HepG2 (cell line): ENCODE results near the gene FAAH2. TPM values are rescaled to one million over a fixed set of nuclear protein-coding genes. Genes with fewer than 3 reads are reported as not detected.

Source experiments
- ATAC-seq: fragments of 200-7000 bp; cut with Tn5 transposase; 3 replicates; pipeline ENCODE4 v1.9.1; 2020; ENCODE audit warnings: mild to moderate bottlenecking, moderate library complexity
- BruUV-seq: library from RNA; stranded (reverse); fragments of 400-500 nt; replicated peaks from 2 replicates; lab custom pipeline; 2021; lab: Mats Ljungman, UMichigan
- CTCF ChIA-PET: fragments of 300-600 bp; formaldehyde crosslinking; extraction: SDS; loops from one replicate; lab custom pipeline; 2021; ENCODE audit warnings: low total read pairs, inconsistent platforms, low intra/inter-chr PET ratio; lab: Yijun Ruan, JAX
- POLR2A ChIA-PET: fragments of 350-600 bp; sonication (Branson Sonifier 250); formaldehyde crosslinking; loops from one replicate; lab custom pipeline; 2020; ENCODE audit warnings: antibody characterized with exemption, inconsistent platforms; lab: Yijun Ruan, JAX
- DNase-seq: peaks from one replicate; pipeline ENCODE4 v3.0.0-alpha.2; 2015; ENCODE audit warnings: low spot score
- FAIRE-seq: peaks from 3 replicates; lab custom pipeline; 2011; peaks lifted over from hg19 to GRCh38; lab: Jason Lieb, UNC
- H2AFZ ChIP-seq: one replicate; pipeline ENCODE4 v1.6.1; 2011; ENCODE audit warnings: low read length, inconsistent platforms
- H3K27ac ChIP-seq: fragments of 300-600 bp; 3 replicates; pipeline ENCODE4 v1.8.0; 2011; ENCODE audit warnings: mixed run types, mild to moderate bottlenecking, mixed read lengths, low read length, inconsistent platforms; ENCODE audit not compliant: insufficient read depth; ENCODE audit errors: extremely low read length
- H3K27me3 ChIP-seq, 2 experiments: fragments of 200-600 bp in 1 of 2; 2 replicates in 1 of 2; 3 replicates in 1 of 2; pipeline versions ENCODE4 v1.6.0 to v1.8.0; 2011; ENCODE audit warnings: low read length in 2 of 2, mild to moderate bottlenecking in 2 of 2, moderate library complexity in 2 of 2, inconsistent platforms in 1 of 2; ENCODE audit not compliant: insufficient read depth in 2 of 2, control insufficient read depth in 1 of 2
- H3K36me3 ChIP-seq, 2 experiments: fragments of 200-600 bp in 1 of 2; replicated peaks in 1 of 2; 2 replicates in 1 of 2; 3 replicates in 1 of 2; pipeline versions ENCODE4 v1.5.1 to v1.8.0; 2011; ENCODE audit warnings: low read length in 2 of 2, inconsistent platforms in 1 of 2; ENCODE audit not compliant: insufficient read depth in 2 of 2, control insufficient read depth in 1 of 2
- H3K4me1 ChIP-seq: 2 replicates; pipeline ENCODE4 v1.5.1; 2012; ENCODE audit warnings: low read length, inconsistent platforms; ENCODE audit not compliant: insufficient read depth
- H3K4me2 ChIP-seq: 2 replicates; pipeline ENCODE4 v1.6.0; 2011; ENCODE audit warnings: low read depth, low read length, inconsistent platforms
- H3K4me3 ChIP-seq, 3 experiments: fragments of 200-600 bp in 1 of 3; sonication (generic), shearing (Covaris generic) in 1 of 3; replicated peaks in 1 of 3; 2 replicates each; pipeline ENCODE4 v1.5.1; 2011 to 2016; ENCODE audit warnings: low read length in 3 of 3, inconsistent platforms in 2 of 3, low read depth in 2 of 3, mild to moderate bottlenecking in 2 of 3, control low read depth in 1 of 3, mixed read lengths in 1 of 3; ENCODE audit not compliant: insufficient read depth in 1 of 3
- H3K79me2 ChIP-seq: one replicate; pipeline ENCODE4 v1.6.1; 2011; ENCODE audit warnings: low read length, inconsistent platforms; ENCODE audit not compliant: insufficient read depth
- H3K9ac ChIP-seq: 2 replicates; pipeline ENCODE4 v1.6.0; 2011; ENCODE audit warnings: mild to moderate bottlenecking, low read depth, low read length, inconsistent platforms; ENCODE audit not compliant: insufficient read depth
- H3K9me3 ChIP-seq: 2 replicates; pipeline ENCODE4 v1.5.1; 2012; ENCODE audit warnings: mild to moderate bottlenecking, low read length
- H4K20me1 ChIP-seq: 2 replicates; pipeline ENCODE4 v1.6.0; 2011; ENCODE audit warnings: inconsistent platforms, mild to moderate bottlenecking, low read length, moderate library complexity; ENCODE audit not compliant: insufficient read depth
- MAFF ChIP-seq: IDR thresholded peaks from 2 replicates; pipeline ENCODE4 v1.6.1; 2011; ENCODE audit warnings: low read depth, low read length, improper control_type of control experiment
- MAFK ChIP-seq, 2 experiments: IDR thresholded peaks in 1 of 2; conservative IDR thresholded peaks in 1 of 2; 2 replicates each; pipeline ENCODE4 v1.6.1; 2011; ENCODE audit warnings: improper control_type of control experiment in 2 of 2, low read length in 2 of 2
- ZNF83 ChIP-seq: sonication (generic); formaldehyde crosslinking; IDR thresholded peaks from 2 replicates; pipeline ENCODE4 v1.4.0; 2020; ENCODE audit warnings: missing genetic modification reagents, mild to moderate bottlenecking, borderline replicate concordance
- WGBS: methylation state at CpG from one replicate; pipeline ENCODE4 v1.1.6; 2017; ENCODE audit warnings: low lambda C conversion rate; 5-methylcytosine and 5-hydroxymethylcytosine counted together
- in situ Hi-C: cut with HindIII; loops from 2 replicates; pipeline ENCODE4 v1.10.0; 2017; ENCODE audit warnings: low pct_unique_long_range_greater_than_20kb; ENCODE audit not compliant: extremely low pct_ligation_motif_present
- intact Hi-C: fragments of 100-400 bp; cut with micrococcal nuclease; formaldehyde crosslinking; loops from one replicate; pipeline ENCODE4 v1.10.0; 2022; ENCODE audit not compliant: unreplicated experiment
- polyA plus RNA-seq, 8 experiments: library from polyadenylated mRNA; depleted of rRNA in 3 of 8; stranded (reverse) in 7 of 8; unstranded in 1 of 8; fragments of >200 nt; fragmentation: Illumina TruSeq in 4 of 8; extraction: Trizol in 4 of 8; gene quantifications; 2 replicates each; pipeline versions ENCODE4 v1.2.1 to v1.2.3, GENCODE V29; 2011 to 2016; ENCODE audit warnings: low read depth in 4 of 8, missing spikeins in 1 of 8, mixed read lengths in 1 of 8; ENCODE audit not compliant: insufficient read depth in 1 of 8
- total RNA-seq, 5 experiments: library from RNA; depleted of rRNA; stranded (reverse); fragments of >200 nt; fragmentation: Illumina TruSeq; extraction: Trizol; gene quantifications; 2 replicates each; pipeline ENCODE4 v1.2.3, GENCODE V29; 2016; ENCODE audit warnings: low read depth in 1 of 5
- TF ChIP-seq, protein P1 (sequence below): sonication (generic); formaldehyde crosslinking; IDR thresholded peaks from 2 replicates; pipeline ENCODE4 v1.4.0; 2020; ENCODE audit warnings: mild to moderate bottlenecking, missing genetic modification reagents

Gene FAAH2
- total and polyA plus RNA-seq, 2 of the 13 experiments (the other 11 are each of a cell fraction or from before 2014, with no cell fraction given) = 1.6 to 3.3 TPM

DNA sequence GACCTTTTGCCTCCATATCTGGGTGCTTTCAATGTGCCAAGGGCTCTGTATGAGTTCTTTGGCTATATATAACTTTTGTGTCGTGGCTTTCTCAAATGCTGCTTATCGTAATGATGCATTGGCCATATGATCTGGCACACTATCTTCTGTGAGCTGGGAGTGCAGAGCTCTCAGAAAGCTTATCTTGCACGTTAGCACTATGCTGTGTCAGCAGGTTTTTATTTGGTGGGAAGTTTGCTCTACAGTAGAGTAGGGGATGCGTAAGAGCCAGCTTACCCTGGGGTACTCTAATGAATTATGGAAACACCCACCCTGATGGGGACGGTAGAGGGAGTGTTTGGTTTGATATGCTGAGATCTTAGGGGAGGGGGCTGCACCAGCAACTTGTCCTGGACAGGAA is 119.6 kb downstream of the FAAH2 start:
- TF ChIP-seq MAFF (peak; percentile 69), ZNF83 (CRISPR knock-in tag) (no peak), MAFK (conservative IDR thresholded peaks at IDR 0.05 in 1 of 2, IDR thresholded peaks at IDR 0.05 in 1 of 2; ENCODE audit: low read length in 2 of 2) (peak; percentile 54 to 81)
- TF ChIP-seq, protein P1, sequence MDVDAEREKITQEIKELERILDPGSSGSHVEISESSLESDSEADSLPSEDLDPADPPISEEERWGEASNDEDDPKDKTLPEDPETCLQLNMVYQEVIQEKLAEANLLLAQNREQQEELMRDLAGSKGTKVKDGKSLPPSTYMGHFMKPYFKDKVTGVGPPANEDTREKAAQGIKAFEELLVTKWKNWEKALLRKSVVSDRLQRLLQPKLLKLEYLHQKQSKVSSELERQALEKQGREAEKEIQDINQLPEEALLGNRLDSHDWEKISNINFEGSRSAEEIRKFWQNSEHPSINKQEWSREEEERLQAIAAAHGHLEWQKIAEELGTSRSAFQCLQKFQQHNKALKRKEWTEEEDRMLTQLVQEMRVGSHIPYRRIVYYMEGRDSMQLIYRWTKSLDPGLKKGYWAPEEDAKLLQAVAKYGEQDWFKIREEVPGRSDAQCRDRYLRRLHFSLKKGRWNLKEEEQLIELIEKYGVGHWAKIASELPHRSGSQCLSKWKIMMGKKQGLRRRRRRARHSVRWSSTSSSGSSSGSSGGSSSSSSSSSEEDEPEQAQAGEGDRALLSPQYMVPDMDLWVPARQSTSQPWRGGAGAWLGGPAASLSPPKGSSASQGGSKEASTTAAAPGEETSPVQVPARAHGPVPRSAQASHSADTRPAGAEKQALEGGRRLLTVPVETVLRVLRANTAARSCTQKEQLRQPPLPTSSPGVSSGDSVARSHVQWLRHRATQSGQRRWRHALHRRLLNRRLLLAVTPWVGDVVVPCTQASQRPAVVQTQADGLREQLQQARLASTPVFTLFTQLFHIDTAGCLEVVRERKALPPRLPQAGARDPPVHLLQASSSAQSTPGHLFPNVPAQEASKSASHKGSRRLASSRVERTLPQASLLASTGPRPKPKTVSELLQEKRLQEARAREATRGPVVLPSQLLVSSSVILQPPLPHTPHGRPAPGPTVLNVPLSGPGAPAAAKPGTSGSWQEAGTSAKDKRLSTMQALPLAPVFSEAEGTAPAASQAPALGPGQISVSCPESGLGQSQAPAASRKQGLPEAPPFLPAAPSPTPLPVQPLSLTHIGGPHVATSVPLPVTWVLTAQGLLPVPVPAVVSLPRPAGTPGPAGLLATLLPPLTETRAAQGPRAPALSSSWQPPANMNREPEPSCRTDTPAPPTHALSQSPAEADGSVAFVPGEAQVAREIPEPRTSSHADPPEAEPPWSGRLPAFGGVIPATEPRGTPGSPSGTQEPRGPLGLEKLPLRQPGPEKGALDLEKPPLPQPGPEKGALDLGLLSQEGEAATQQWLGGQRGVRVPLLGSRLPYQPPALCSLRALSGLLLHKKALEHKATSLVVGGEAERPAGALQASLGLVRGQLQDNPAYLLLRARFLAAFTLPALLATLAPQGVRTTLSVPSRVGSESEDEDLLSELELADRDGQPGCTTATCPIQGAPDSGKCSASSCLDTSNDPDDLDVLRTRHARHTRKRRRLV (CRISPR knock-in tag) = no peak
- H3K79me2 ChIP-seq = no peaks in the 10 kb centered on the region
- intact Hi-C loops (no loop called here), in situ Hi-C loops (no loop called here)
- H2AFZ ChIP-seq = no peak overlapping the region
- POLR2A ChIA-PET = no interaction called here
- no peak overlapping the region for H3K27ac ChIP-seq
- no TSS peak for BruUV-seq
- no peak for FAIRE-seq
- H3K4me3 ChIP-seq = no peak overlapping the region
- no peaks in the 10 kb centered on the region for H3K4me1 ChIP-seq
- 23% methylated on average over 5 of the region's 5 CpGs for WGBS
- no peaks in the 10 kb centered on the region for H3K27me3 ChIP-seq
- no peak overlapping the region for H3K4me2 ChIP-seq
- H4K20me1 ChIP-seq = no peaks in the 10 kb centered on the region
- H3K9me3 ChIP-seq = no peaks in the 10 kb centered on the region
- CTCF ChIA-PET = no interaction called here
- DNase-seq = no peak
- H3K36me3 ChIP-seq = no peaks in the 10 kb centered on the region
- no peak for ATAC-seq
- H3K9ac ChIP-seq = no peak overlapping the region
